MCF 10A (cell line): ENCODE results near the gene UVRAG. TPM values are rescaled to one million over a fixed set of nuclear protein-coding genes. Genes with fewer than 3 reads are reported as not detected.
"Not testable (repeated sequence)": the region's sequence is repeated elsewhere in the genome, so short reads cannot be mapped to it uniquely, and the experiment has no call there.

Experiments used
- BruUV-seq: library from RNA; stranded (reverse); fragments of 400-500 nt; replicated peaks from 2 replicates; lab custom pipeline; 2021; lab: Mats Ljungman, UMichigan
- CTCF ChIA-PET: fragments of 300-600 bp; sonication (Branson Sonifier 250); formaldehyde crosslinking; extraction: SDS; loops from one replicate; lab custom pipeline; 2021; ENCODE audit warnings: antibody characterized with exemption, inconsistent platforms; lab: Yijun Ruan, JAX
- POLR2A ChIA-PET: fragments of 300-600, 350-650 bp; sonication (Branson Sonifier 250); formaldehyde crosslinking; extraction: SDS; loops from one replicate; lab custom pipeline; 2020; ENCODE audit warnings: antibody characterized with exemption, inconsistent platforms; lab: Yijun Ruan, JAX
- DNase-seq: peaks from one replicate; pipeline ENCODE4 v3.0.0-alpha.2; 2018; ENCODE audit not compliant: unreplicated experiment
- H3K27ac Mint-ChIP-seq: one replicate; pipeline ENCODE4 v1.8.0; 2022; ENCODE audit warnings: mild to moderate bottlenecking, low read depth, mixed read lengths; ENCODE audit not compliant: unreplicated experiment
- H3K27me3 Mint-ChIP-seq: one replicate; pipeline ENCODE4 v1.8.0; 2022; ENCODE audit warnings: mixed read lengths; ENCODE audit not compliant: insufficient read depth, unreplicated experiment
- H3K36me3 Mint-ChIP-seq: one replicate; pipeline ENCODE4 v1.8.0; 2022; ENCODE audit warnings: mild to moderate bottlenecking, moderate library complexity, mixed read lengths; ENCODE audit not compliant: insufficient read depth, unreplicated experiment
- H3K4me1 Mint-ChIP-seq: one replicate; pipeline ENCODE4 v1.8.0; 2022; ENCODE audit warnings: mixed read lengths; ENCODE audit not compliant: insufficient read depth, unreplicated experiment
- H3K4me3 Mint-ChIP-seq: one replicate; pipeline ENCODE4 v1.8.0; 2022; ENCODE audit warnings: mild to moderate bottlenecking, moderate library complexity, mixed read lengths; ENCODE audit not compliant: unreplicated experiment
- H3K9me3 Mint-ChIP-seq: one replicate; pipeline ENCODE4 v1.8.0; 2022; ENCODE audit warnings: mixed read lengths; ENCODE audit not compliant: unreplicated experiment
- intact Hi-C: fragments of 100-400 bp; cut with micrococcal nuclease; formaldehyde crosslinking; loops from 2 replicates; pipeline ENCODE4 v1.14.1; 2022
- total RNA-seq: library from RNA; stranded (reverse); gene quantifications from 2 replicates; pipeline ENCODE4 v1.2.3, GENCODE V29; 2022
- TF ChIP-seq, protein P1 (sequence below): fragments of 200-600 bp; IDR thresholded peaks from one replicate; pipeline ENCODE4 v1.8.0; 2022; ENCODE audit warnings: antibody characterized with exemption, mild to moderate bottlenecking; ENCODE audit not compliant: unreplicated experiment

The UVRAG gene
- total RNA-seq, 1 experiment from 2014 or later, result 12.4 TPM

DNA sequence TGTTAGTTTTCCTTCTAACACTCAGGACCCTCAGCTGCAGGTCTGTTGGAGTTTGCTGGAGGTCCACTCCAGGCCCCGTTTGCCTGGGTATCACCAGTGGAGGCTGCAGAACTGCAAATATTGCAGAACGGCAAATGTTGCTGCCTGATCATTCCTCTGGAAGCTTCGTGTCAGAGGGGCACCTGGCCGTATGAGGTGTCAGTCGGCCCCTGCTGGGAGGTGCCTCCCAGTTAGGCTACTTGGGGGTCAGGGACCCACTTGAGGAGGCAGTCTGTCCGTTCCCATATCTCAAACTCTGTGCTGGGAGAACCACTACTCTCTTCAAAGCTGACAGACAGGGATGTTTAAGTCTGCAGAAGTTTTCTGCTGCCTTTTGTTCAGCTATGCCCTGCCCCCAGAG is 164.1 kb downstream of the UVRAG start:
- H3K4me3 Mint-ChIP-seq, H3K9me3 Mint-ChIP-seq, CTCF ChIA-PET, intact Hi-C loops, H3K36me3 Mint-ChIP-seq, H3K4me1 Mint-ChIP-seq, BruUV-seq, DNase-seq, H3K27me3 Mint-ChIP-seq, H3K27ac Mint-ChIP-seq: not testable (repeated sequence)
- POLR2A ChIA-PET, result interaction anchor here (2.0 kb wide), 1 partner anchor 12 kb away, joined by 8 read pairs; no protein-coding TSS in a partner anchor

DNA sequence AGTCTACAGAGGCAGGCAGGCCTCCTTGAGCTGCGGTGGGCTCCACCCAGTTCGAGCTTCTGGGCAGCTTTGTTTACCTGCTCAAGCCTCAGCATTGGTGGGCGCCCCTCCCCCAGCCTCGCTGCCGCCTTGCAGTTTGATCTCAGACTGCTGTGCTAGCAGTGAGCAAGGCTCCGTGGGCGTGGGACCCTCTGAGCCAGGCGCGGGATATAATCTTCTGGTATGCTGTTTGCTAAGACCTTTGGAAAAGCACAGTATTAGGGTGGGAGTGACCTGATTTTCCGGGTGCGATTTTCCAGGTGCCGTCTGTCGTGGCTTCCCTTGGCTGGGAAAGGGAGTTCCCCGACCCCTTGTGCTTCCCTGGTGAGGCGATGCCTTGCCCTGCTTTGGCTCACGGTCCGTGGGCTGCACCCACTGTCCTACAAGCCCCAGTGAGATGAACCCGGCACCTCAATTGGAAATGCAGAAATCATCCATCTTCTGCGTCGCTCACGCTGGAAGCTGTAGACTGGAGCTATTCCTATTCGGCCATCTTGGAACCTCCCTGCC is 164.5 kb downstream of the UVRAG start:
- H3K27ac Mint-ChIP-seq, BruUV-seq, intact Hi-C loops, H3K27me3 Mint-ChIP-seq, H3K9me3 Mint-ChIP-seq, DNase-seq, H3K4me1 Mint-ChIP-seq, H3K4me3 Mint-ChIP-seq: not testable (repeated sequence)
- CTCF ChIA-PET, result interaction anchor here (0.7 kb wide), 2 partner anchors 10 to 592 kb away, joined by 3 read pairs; no protein-coding TSS in a partner anchor
- POLR2A ChIA-PET, result interaction anchor here (2.0 kb wide), 1 partner anchor 12 kb away, joined by 8 read pairs; no protein-coding TSS in a partner anchor
- H3K36me3 Mint-ChIP-seq, result peaks cover 12% of the 10 kb centered on the region

DNA sequence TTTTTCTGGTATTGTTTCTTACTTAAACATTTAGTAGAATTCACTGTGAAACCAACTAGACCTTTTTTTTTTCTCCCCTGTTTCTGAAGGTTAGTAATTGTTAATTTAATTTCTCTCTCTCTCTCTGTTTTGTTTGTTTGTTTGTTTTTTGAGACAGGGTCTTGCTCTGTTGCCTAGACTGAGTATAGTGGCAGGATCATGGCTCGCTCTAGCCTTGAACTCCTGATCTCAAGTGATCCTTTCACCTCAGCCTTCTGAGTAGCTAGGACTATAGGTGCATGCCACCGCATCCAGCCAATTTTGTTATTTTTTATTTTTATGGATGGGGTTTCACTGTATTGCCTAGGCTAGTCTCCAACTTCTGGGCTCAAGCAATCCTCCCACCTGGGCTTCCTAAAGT is 165.0 kb downstream of the UVRAG start:
- H3K9me3 Mint-ChIP-seq, result no peaks in the 10 kb centered on the region
- ChIA-PET POLR2A (interaction anchor here (2.0 kb wide), 1 partner anchor 13 kb away, joined by 8 read pairs; no protein-coding TSS in a partner anchor), CTCF (interaction anchor here (0.6 to 0.7 kb wide), 3 partner anchors 9 to 592 kb away, joined by 3 read pairs; no protein-coding TSS in a partner anchor)
- no peak overlapping the region for H3K4me3 Mint-ChIP-seq
- intact Hi-C loops, result no loop called here
- H3K36me3 Mint-ChIP-seq, result peaks cover 12% of the 10 kb centered on the region
- H3K27ac Mint-ChIP-seq, result no peak overlapping the region
- H3K27me3 Mint-ChIP-seq, result no peaks in the 10 kb centered on the region
- no TSS peak for BruUV-seq
- H3K4me1 Mint-ChIP-seq, result no peaks in the 10 kb centered on the region
- DNase-seq, result no peak
- TF ChIP-seq, protein P1, sequence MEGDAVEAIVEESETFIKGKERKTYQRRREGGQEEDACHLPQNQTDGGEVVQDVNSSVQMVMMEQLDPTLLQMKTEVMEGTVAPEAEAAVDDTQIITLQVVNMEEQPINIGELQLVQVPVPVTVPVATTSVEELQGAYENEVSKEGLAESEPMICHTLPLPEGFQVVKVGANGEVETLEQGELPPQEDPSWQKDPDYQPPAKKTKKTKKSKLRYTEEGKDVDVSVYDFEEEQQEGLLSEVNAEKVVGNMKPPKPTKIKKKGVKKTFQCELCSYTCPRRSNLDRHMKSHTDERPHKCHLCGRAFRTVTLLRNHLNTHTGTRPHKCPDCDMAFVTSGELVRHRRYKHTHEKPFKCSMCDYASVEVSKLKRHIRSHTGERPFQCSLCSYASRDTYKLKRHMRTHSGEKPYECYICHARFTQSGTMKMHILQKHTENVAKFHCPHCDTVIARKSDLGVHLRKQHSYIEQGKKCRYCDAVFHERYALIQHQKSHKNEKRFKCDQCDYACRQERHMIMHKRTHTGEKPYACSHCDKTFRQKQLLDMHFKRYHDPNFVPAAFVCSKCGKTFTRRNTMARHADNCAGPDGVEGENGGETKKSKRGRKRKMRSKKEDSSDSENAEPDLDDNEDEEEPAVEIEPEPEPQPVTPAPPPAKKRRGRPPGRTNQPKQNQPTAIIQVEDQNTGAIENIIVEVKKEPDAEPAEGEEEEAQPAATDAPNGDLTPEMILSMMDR, result no peak

DNA sequence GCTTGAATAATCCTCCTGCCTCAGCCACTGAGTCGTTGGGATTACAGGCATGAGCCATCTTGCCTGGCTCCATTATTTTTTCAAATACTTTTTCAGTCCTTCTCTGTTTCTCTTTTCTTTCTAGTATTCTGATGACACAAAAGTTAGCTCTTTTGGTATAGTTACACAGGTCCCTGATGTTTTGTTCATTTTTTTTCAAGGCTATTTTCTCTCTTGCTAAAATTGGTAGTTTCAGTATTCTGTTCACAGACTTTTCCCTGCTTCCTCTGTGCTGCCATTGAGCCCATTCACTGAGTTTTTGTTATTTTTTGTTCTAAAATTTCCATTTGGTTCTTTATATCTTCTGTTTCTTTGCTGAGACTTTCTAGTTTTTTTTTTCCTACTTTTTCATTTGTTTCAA is 166.5 kb downstream of the UVRAG start:
- H3K27ac Mint-ChIP-seq, result no peak overlapping the region
- POLR2A ChIA-PET, result no interaction called here

DNA sequence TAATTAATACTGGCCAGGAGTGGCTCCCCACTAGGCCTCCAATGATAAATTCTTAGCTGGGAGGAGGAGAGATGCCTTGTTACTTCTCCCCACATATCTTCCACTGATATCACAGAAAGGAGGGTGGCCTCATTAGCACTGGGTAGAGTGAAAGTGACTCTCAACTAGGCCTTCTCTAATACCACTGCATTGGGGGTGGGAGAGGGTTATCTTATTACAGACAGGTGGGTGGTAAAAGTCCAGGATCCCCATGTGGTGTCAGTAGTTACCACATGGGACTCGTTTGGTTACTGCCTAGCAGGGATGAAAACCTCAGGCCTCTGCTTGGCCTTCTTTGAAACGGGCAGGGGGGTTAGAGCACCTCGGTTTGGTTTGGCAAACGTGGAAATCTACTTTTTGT is 167.3 kb downstream of the UVRAG start:
- Mint-ChIP-seq H3K27me3 (no peaks in the 10 kb centered on the region), H3K27ac (no peak overlapping the region), H3K4me3 (no peak overlapping the region), H3K9me3 (no peaks in the 10 kb centered on the region), H3K36me3 (peaks cover 12% of the 10 kb centered on the region), H3K4me1 (peaks cover 7% of the 10 kb centered on the region)
- DNase-seq, result no peak
- TF ChIP-seq, protein P1, result no peak
- intact Hi-C loops, result no loop called here
- BruUV-seq, result no TSS peak
- POLR2A ChIA-PET, result no interaction called here
- CTCF ChIA-PET, result interaction anchor here (0.6 kb wide), 1 partner anchor 144 kb away, joined by 3 read pairs; no protein-coding TSS in a partner anchor

More for the DNA sequence above, 166.5 kb downstream of the UVRAG start:
- BruUV-seq, result no TSS peak
- H3K4me3 Mint-ChIP-seq, result no peak overlapping the region
- TF ChIP-seq, protein P1, result no peak
- CTCF ChIA-PET, result no interaction called here
- no peak for DNase-seq
- peaks cover 12% of the 10 kb centered on the region for H3K36me3 Mint-ChIP-seq
- intact Hi-C loops, result no loop called here
- no peaks in the 10 kb centered on the region for H3K9me3 Mint-ChIP-seq
- H3K4me1 Mint-ChIP-seq, result no peaks in the 10 kb centered on the region
- H3K27me3 Mint-ChIP-seq, result no peaks in the 10 kb centered on the region
